UCSD-AML1 (cell line): ENCODE data around the gene AUTS2.

ENCODE experiments used
- DNase-seq: peaks from one replicate; lab custom pipeline; 2025; ENCODE audit not compliant: unreplicated experiment; lab: John Stamatoyannopoulos, UW

Gene AUTS2

GRCh38 chr7:69622960-69623359 is 24.7 kb downstream of the AUTS2 start:
- DNase-seq = no peak

GRCh38 chr7:69624435-69625230 is 26.4 kb downstream of the AUTS2 start:
- DNase-seq = no peak

GRCh38 chr7:69625238-69625637 is 27.0 kb downstream of the AUTS2 start:
- no peak for DNase-seq

DNA sequence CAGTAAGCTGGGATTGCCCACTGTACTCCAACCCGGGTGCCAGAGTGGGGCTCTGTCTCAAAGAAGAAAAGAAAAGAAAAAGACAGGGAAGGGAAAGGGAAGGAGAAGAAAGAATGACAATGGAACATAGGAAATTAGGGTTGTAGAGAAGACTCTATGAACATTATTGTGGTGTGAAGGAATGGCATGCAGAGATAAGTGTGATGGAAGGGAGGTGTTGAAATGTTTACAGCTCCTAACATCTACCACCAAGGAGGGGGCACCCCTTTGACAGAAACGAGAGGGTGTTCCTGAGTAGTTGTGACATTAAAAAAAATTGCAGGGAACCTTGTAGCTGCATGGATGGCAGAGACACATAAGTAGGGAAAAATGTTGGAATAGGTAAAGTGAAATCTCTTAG is 27.5 kb downstream of the AUTS2 start:
- no peak for DNase-seq

GRCh38 chr7:69630292-69630691 is 32.0 kb downstream of the AUTS2 start:
- no peak for DNase-seq

DNA sequence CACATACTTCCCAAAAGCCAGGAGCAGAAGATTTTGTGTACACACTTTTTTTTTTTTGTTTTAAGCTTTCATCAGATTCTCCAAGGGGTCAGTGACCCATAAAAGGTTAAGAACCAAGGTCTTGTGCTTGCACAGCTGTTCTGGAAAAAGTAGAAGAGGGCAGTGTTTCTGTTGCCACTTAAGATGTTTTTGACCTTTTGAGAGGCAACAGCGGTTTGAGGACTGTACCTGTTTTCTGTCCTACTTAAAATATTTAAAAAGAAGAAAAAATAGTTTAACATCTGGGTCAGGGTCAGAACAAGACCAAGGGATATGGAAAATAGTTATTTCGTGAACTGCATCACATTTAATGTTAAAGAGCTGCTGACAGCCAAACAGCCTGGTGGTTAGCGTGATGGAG is 32.9 kb downstream of the AUTS2 start:
- DNase-seq = no peak

GRCh38 chr7:69632280-69632679 is 34.0 kb downstream of the AUTS2 start:
- no peak for DNase-seq

DNA sequence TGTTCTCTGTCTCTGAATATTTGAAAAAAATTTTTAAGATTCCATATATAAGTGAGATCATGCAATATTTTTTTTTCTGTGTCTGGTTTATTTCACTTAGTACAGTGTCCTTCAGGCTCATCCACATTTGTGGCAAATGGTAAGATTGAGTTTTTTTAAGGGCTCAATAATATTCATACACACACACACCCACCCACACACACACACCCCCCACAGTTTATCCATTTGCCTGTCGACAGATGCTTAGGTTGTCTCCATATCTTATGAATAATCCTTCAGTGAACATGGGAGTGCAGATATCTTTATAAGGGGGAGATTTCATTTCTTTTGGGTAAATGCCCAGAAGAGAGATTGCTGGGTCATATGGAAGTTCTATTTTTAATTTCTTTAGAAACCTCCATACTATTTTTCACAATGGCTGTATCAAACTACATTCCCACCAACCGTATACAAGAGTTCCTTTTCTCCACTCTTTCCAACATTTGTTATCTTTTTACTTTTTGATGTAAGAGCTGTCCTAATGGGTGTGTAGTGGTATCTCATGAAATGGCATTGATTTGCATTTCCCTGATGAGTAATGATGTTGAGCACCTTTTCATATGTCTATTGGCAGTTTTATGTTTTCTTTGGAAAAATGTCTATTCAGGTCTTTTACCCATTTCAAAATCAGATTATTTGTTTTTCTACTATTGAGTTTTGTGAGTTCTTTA is 35.0 kb downstream of the AUTS2 start:
- no peak for DNase-seq

GRCh38 chr7:69635555-69636185 is 37.4 kb downstream of the AUTS2 start:
- DNase-seq = no peak

DNA sequence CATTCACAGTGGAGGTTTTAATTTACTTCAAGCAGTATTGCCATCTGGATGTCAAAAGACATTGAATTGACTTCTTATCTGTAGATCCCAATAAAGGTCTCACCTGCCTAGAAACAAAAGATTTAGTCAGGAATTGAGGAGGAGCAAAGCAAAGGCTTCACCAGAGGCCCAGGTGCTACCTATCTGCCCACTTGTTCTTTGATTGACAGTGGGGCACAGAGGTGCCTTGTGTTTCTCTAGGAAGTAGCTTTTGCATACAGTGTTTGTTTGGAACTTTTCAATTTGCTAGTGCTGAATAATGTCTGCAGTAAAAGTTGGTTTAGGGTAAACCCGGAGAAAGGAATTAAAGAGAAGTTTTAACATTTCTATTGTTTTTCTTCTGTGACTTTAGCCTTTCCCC is 40.4 kb downstream of the AUTS2 start:
- no peak for DNase-seq

- no peak for DNase-seq
Measured at GRCh38 chr7:69640216-69640615, 41.9 kb downstream of the AUTS2 start.

GRCh38 chr7:69640925-69641594 is 42.8 kb downstream of the AUTS2 start:
- no peak for DNase-seq

DNA sequence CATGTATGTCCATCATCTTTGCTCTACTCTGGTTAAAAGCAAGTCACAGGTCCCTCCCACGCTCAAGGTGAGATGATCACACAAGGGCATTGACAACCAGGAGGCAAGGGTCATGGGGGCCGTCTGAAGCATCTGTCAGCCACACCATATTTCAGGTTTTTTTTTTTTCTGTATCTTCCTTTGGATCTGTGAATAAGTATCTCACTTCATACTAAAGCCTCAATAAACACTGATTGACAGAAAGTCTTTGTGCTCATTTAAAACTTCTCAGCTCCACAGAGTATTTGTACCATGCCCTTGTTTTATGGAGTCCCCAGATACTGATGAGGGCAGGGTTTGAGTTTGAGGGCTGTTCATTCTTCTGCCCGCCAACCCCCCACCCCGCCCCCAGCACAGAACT is 45.0 kb downstream of the AUTS2 start:
- no peak for DNase-seq

DNA sequence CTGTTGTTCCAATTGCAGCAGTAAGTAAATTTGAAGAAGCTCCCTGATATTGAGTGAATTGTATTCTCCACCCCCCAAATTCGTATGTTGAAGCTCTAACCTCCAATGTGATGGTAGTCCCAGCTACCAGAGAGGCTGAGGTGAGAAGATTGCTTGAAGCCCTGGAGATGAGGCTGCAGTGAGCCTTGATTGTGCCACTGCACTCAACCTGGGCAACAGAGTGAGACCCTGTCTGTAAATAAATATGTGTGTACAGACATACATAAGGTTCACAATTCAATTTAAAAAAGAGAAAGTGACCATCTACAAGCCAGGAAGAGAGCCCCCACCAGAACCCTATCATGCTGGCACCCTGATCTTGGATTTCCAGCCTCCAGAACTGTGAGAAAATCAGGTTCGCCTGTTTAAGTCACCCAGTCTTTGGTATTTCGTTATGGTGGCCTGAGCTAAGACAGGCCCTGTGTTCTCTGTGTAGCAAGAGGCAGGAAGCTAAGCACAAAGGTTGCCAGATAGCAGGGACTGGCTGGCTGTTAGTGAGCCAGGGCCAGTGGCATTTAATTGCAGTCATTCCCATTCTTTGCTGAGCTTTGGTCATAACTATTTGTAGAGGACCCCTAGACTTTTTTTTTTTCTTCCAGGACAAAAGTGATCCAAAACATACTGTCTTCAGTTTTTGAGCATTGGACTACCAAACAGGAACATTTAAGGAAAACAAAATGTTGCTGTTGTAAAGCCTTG is 45.6 kb downstream of the AUTS2 start:
- no peak for DNase-seq

- no peak for DNase-seq
Measured at GRCh38 chr7:69645683-69646082, 47.4 kb downstream of the AUTS2 start.

- DNase-seq = no peak
Measured at GRCh38 chr7:69651101-69651590, 52.9 kb downstream of the AUTS2 start.

GRCh38 chr7:69652947-69653701 is 54.8 kb downstream of the AUTS2 start:
- DNase-seq = no peak

GRCh38 chr7:69653806-69654205 is 55.5 kb downstream of the AUTS2 start:
- no peak for DNase-seq

DNA sequence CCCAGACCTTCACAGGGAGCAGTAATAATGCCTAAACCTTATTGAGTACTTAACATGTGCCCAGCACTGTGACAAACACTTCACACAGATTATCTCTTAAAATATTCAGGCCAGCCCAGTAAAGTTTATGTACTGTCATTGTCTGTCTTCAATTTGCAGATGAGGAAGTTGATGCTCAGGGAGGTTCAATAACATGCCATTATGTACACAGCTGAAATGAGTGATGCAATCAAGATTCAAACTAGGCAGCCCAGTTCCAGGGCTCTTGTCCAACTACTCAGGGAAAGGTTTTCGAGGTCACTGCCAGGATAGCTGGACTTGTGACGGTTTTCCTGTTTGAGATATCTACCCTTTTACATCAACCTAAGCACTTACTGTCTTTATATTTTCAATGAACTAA is 56.1 kb downstream of the AUTS2 start:
- DNase-seq = no peak
